ENCODE data around the gene CXCR1.
"Not testable (repeated sequence)": the region's sequence is repeated elsewhere in the genome, so short reads cannot be mapped to it uniquely, and the experiment has no call there.

Gene CXCR1

DNA sequence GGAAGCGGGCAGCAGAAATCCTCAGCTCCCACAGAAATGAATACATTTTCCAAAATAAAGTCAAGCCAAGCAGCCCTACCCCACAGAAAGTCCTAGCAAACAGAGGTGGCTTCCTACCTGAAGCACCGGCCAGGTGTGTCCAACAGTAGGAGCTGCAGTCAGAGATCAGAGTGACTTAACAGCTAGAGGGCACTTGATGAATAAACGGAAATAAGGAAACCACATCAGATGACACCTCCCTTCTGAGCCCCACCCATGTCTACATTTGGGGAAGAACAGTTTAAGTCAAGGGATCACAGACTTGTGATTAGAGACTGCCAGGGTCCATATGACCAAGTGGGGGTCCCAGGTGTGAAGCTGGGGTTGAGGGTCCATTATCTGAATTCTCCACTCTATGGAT lies at the start of gene CXCR1:
Gene CXCR1 (minus strand): TSS at position 172 of the 400 bp plus-strand sequence. CDS start 1,751 bp downstream, outside the sequence.
- no peak for DNase-seq

DNA sequence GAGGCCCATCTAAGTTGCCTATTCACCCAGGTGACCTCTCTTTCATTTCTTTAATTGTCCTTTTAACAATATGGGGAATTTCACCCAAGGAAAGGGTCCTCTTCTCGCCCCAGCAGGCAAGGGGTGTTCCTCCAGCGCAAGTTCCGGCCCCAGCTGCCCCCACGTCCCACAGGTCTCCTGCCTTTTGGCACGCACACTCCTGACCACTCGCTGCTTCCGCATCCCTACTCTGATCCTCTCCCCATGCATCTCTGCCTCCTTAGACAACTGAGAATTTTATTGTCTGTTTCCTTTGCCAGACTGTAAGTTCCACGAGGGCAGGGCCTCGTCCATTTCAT lies 49.5 kb upstream of the CXCR1 start:
- DNase-seq = no peak

DNA sequence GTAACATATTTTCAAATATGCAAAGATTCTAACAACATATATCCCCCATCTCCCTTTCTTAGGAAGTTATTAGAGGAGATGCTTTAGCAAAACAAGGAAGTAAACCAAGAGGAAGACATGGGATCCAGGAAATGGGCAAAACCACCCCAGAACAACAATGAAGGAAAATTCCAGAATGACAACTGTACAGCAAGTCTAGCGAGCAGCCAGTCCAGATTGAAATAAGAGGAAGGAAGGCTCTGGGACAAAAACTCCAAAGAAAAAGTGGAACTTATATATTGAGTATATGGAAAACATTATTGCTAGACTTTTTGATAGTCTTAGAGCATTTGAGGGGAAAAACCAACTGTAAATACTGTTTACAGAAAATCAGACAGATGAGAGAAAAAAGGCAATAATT lies 47.4 kb upstream of the CXCR1 start:
- no peak for DNase-seq

DNA sequence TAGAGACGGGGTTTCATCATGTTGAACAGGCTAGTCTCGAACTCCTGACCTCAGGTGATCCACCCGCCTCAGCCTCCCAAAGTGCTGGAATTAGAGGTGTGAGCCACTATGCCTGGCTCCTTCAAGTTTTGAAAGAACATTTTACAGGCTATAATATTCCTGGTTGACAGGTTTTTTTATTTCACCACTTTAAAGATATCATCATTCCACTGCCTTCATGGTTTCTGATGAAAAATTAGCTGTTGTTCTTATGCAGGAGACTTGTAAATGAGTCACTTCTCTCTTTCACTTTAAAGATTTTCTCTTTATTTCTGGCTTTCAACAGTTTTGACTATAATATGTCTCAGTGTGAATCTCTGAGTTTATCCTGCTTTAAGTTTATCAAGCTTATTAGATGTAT lies 42.3 kb upstream of the CXCR1 start:
- no peak for DNase-seq

DNA sequence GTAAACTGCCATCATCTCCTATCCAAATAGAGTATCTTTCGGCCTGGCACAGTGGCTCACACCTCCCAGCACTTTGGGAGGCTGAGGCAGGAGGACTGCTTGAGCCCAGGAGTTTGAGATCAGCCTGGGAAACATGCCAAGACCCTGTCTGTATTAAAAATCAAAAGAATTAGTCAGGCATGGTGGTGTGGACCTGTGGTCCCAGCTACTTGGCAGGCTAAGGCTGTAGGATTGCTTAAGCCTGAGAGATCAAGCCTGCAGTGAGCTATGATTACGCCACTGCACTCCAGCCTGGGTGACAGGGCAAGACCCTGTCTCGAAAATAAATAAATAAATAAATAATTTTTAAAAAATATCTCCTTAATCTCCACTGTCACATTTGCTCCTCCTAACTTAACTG lies 35.5 kb upstream of the CXCR1 start:
- peak in 1 of 2 experiments; percentile 32 for DNase-seq

DNA sequence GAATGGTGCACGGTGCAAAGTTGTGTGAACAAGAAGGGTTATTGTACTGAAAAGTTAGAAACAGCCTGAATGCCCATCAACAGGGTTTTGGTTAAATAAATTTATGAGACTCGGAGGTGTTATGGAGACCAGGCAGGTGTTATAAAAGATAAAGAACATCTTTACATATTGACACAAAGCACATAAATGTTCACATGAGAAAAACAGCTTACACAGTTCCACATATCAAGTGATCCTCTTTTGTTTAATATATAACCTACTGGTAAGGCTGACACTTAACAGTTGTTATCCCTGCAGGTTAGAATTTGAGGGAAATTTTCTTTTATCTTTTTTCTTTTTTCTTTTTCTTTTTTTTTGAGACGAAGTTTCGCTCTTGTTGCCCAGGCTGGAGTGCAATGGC lies 30.2 kb upstream of the CXCR1 start:
- DNase-seq = no peak

DNA sequence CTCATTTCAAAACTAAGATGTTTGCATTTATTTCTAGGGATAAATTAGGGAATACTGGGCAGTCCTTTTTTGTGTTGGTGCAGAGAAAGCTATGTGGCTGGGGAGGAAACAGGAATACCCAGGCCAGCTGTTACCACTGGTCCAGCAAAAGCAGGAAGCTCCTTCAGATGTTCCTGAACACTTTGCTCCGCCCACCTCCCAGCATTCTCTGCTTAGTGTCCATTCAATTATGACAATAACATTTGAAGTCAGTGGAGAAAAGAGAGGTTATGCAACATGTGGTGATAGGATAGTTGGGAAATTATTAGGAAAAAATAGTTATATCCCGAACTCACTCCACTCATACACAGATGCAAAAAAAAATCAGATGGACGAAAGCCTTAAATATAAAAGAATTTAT lies 28.1 kb upstream of the CXCR1 start:
- DNase-seq = no peak

DNA sequence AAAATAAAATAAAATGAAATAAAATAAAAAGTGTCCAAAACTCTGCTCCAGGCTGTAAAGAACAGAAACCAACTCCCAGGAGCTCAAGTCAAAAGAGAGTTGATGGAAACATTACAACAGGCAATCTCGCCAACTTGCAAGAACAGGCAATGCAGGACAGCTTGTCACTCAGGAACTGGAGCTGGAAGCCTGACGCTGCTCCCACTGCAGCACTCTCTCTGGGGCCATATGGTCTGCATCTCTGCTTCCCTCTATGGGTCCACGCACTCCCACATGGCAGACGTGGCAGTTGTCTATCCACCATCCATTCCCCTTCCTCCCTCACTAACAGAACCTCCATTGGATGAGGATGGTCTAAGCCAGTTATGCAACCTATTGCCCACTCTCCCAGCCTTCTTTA lies 26.9 kb upstream of the CXCR1 start:
- DNase-seq = no peak

DNA sequence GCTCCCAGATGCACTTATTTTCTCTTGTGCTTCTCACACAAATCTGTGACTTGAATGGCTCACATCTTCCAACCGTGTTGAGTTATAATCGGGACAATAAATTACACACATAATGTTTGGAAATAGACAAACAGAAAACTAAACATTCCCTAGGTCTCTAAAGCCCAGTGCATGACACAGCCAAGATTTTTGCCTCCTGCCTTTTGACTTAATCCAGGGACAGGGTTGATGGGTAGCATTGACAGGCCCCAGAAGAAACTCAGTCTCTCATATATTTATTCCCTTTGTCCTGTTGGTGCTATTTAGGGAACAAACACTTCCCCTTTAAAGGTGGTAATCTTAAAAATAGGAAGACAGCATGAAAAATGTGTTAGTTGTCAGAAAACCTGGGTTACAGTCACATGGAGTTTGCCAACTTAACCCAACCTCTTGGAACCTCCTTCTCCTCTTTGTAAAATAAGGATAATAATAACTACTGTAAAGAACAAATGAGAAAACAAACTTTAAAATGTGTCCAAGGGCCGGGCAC lies 26.2 kb upstream of the CXCR1 start:
- DNase-seq = no peak

DNA sequence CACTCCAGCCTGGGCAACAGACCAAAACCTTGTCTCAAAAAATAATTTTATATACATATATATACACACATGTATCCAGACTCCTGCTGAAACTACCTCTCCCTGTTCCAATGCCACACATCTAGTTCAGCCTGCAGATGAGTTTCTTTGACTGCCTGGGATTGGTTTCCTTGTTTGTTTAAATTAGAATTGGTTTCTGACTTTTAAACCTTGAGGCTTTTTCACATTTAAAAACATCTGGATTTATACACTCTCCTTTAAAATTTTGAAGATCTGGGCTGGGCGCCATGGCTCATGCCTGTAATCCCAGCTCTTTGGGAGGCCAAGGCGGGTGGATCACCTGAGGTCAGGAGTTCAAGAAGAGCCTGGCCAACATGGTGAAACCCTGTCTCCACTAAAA lies 21.8 kb upstream of the CXCR1 start:
- DNase-seq = no peak

DNA sequence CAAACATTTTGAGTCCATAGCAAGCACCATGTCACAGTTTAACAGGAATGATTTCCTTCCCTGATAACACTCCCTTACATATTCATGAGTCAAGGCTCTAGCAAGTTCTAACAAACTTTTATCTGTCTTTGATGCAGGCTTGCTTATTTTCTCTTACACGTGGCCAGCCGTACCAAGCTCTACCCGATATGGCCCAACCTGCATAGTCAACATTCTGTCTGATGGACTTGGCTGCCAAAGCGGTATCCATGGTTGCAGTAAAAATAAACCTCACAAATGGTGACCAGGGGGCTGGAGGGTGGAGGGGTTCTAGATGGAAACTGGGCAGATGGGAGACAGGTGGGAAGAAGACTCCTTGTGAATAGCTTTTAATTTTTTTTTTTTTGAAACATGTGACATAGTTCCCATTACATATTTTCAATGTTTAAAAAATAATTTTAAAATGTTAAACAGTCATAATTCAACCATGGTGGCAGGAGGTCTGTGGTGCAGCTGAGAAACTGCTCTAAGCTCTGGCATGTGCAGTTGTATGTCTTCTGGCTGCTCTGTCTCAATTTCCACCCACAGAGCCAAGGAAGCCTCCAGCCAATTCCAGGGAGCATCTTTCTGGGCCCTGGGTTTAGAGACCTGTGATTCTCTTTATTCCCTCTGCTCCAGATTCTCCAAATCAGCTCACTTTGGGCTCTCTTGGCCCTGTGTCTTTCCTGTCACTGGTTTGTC lies 20.7 kb upstream of the CXCR1 start:
- no peak for DNase-seq

DNA sequence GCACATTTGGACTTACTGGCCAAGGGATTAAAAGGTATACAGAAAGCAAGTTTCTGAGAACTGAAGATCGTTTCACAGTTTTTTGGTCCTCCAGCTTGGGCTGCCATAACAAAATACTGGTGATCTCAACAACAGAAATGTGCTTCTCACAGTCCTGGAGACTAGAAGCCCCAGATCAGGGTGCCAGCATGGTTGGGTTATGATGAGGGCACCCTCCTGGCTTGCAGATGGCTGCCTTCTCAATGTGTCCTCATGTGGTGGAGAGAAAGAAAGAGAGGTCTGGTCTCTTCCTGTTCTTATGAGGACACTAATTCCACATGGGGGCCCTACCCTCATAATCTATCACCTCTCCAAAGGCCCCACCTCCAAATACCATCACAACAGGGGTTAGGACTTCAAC lies 20.1 kb upstream of the CXCR1 start:
- no peak for DNase-seq

DNA sequence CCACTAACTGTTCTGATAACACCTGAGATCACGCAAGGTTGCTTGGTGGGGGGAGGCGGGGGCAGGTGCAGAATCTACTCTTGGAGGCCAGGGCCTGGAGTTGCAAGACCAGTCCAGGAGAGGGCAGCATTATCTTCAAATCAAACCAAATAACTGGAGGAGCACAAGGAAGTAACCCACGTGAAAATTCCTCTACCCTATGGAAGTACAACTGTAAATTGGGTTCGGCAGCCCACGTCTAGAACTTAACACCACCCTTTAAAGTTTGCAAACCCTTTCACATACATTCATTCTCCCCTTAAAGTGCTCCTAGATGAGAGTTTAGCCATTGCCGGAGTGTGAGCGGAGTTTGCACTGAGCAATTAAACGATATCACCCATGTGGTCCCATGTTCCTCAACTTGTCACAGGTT lies 19.6 kb upstream of the CXCR1 start:
- DNase-seq = peak; percentile 25 to 66

DNA sequence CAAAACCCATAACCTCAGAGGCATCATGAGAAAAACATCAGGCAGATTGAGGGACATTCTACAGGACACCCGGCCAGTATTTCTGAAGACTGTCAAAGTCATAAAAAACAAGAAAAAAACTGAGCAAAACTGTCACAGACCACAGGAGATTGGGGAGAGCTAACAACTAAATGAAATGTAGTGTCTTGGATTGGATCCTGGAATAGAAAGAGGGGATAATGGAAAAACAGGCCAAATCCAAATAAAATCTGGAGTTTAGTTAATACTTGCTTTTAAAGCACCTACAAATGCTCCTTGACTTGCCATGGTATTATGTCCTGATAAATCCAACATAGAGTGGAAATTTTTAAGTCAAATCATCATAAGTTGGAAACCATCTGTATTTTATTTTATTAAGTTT lies 17.6 kb upstream of the CXCR1 start:
- no peak for DNase-seq

DNA sequence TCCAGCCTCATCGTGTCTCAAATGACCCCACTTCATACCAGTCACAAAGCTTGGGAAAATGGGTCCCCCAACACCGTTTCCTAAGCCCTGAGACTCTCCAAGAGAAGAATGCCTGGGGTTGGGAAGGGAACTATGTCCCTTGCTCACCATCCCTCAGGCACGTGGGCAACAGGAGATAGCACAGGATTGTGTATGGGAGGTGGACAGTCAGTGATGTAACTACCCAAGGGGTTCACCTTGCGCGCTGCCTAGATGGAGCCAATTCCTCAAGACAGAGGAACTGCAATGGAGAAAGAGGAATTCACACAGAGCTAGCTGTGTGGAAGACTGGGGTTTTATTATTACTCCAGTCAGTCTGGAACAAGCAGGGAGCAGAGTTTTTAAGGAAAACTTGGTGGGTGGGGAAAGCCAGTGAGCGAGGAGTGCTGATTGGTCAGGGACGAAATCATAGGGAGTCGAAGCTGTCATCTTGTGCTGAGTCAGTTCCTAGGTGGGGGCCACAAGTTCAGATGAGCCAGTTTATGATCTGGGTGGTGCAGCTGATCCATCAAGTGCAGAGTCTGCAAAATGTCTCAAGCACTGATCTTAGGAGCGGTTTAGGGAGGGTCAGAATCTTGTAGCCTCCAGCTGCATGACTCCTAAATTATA lies 13.8 kb upstream of the CXCR1 start:
- no peak for DNase-seq

DNA sequence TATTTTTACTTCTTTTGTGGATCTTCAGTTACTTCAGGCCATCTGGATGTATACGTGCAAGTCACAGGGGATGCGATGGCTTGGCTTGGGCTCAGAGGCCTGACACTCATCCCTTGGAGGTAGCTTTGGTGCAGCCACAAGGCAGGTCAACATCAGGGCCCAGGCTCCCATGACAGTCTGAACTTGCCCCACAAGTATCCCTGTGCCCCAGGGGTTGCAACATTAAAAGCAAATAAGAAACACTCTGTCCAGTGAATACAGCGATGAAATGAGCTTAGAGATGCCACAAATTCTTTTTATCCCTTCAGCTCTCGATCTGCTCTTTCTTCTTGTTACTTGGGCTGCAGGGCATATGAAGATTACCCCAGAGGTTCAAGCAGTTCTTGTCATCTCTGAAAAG lies 13.0 kb upstream of the CXCR1 start:
- no peak for DNase-seq

DNA sequence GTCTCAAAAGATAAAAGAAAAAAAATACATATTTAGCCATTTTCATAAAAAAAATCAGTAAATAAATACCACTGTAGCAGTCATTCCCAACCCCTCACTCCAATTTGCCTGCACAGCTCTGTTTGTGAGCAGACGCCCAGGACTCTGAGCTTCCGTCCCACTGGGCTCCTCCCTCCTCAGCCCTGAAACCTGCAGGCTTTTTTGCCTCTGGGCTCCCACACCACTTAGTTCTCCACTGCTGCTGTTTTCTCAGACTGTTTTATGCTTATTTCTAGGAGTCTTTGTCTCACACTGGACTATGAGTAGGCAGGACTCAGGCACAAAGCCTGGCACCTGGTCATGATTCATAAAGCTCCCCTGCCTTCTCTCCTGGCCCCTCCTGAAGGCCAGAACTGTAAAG lies 6.1 kb upstream of the CXCR1 start:
- no peak for DNase-seq

DNA sequence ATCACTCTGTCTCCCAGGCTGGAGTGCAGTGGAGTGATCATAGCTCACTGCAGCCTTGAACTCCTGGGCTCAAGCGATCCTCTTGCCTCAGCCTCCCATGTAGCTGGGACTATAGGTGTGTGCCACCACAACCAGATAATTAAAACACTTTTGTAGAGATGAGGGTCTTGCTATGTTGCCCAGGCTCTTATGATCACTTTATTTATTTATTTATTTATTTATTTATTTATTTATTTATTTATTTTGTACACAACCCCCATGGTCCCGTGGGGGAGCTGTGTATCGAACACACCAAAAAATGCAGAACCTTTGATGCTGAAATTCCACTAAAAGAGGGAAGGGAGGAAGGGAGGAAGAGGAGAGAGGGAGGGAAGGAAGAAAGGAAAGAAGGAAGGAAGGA lies 5.0 kb upstream of the CXCR1 start:
- DNase-seq = not testable (repeated sequence)

DNA sequence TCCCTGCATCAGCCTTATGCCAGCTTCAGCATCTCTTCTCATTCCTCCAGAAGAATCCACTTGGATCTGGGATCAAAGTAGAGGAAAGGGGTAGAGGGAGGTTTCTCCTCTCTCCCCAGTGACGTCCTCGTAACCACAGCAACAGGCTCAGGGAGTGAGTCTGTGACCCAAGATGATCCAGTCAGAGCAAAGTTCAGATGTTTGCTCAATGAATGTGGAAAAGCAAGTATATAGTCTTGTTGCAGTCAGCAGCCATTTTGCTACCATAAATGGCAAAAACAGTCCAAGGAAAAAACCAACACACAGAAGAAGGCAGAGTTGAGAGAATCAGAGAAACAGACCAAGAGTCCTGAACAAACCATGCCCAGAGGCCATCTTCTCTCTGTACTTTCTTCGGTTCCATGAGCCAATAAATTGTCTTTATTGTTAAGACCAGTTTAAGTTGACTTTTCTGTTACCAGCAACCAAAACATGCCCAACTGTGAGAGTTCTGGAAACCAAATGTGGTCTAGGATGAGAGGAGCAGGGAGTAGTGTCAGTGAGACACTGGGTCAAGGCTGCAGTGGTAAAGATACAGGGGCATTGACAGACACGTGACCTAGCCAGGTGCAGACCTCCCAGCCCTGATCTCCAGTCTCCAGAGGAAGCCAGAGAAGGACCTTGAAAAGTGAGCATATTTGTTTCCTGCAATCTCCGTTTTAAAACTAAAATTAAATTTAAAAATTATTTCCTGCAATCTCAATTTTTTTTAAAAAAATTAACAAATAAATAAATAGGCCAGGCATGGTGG lies 3.2 kb upstream of the CXCR1 start:
- no peak for DNase-seq

DNA sequence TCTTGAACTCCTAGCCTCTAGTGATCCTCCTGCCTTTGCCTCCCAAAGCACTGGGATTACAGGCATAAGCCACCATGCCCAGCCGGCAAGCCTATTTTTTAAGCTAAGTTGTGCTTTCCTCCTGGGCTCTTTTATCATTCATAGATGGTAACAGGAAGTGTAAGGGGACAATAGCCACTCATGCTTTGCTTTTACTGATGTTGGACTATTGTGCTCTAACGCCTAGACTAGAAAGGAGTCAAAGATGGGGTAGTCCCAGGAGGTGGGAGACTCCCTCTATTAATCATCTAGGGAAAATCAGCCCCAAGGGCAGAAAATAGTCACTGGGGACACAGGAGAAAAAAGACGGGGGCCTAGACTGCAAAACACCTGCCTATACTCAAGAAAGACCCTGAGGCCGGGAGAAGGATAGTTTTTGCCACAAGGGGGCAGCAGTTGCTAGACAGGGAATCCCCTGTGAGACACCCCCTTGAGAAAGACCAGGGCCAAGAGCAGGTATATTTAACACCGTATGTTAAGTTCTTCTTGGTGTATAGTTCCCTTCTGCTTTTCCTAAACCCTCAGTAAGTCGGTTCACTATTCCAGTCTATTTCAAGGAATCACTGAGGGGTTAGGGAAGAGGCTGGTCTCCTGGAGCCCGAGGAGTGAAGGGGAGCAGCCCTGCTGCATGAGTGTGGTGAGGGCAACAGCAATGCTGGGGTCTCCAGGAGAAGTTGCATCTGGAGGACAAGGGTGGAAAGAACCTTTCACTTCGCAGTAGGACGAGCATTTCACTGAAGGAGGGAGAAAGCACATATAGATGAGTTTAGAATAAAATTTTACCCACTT lies 2.1 kb upstream of the CXCR1 start:
- peak in 1 of 2 experiments; percentile 27 for DNase-seq

DNA sequence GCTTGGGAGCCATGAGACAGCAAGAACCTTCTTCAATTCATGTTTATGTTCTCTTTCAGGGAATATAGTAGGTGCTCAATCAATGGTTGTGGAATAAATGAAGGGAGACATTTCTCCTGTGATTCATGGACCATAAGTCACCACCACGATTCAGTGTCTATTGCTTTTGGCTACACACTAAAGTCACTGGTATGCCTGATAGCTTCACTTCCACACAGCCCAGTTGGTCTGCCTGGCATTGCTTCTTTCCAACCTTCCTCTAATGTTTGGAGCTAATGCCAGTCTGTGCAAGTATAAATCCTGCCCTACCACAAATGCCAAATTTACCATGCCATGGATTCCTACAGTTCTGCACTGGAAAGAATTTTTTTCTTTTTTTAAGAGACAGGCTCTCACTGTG lies 1.3 kb upstream of the CXCR1 start:
- DNase-seq = no peak

DNA sequence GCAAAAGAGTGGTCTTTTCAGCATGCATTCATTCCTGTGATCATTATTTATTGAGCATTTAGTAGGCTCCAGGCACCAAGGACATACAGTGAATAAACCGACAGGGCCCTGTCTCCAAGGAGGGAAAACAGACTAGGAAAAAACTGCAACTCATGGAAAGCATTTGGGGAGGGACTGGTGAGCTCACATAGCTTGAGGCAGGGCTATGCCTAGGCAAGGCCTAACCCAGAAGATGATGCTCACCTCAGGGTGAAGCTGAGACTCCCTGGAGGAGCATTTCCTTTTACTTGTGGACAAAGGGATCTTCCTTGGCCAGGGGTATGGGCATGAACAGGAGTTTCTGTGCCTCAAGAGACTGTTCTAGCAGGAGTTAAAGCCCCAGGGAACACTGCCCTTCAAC lies 3.9 kb downstream of the CXCR1 start:
- no peak for DNase-seq

DNA sequence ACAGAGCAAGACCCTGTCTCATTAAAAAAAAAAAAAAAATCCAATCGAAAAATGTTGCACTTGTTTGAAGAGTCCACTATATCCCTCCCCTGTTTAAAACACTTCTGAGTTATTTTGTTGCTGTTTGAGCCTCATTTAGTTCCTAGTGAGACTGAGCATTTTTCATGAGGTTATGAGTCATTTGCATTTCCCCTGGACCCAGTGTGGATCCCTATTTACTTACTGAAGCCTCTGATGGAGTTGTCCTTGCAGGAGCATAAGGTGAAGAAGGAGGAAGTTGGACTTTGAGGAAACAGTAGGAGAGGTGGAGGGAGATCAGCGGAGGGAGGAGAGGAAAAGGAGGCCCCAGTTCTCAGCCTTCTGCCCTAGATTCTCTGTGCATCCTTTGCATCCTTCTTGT lies 5.1 kb downstream of the CXCR1 start:
- no peak for DNase-seq
